Psoas muscle (tissue), 8 donors: Measurements from ENCODE around the gene CACNA2D1. TPM values are rescaled to one million over a fixed set of nuclear protein-coding genes. Genes with fewer than 3 reads are reported as not detected.
A peak's percentile ranks its signal among the peaks of the same experiment; 100 is the strongest.

ENCODE experiments used
- ATAC-seq, 4 donors: fragments of 200-7000 bp; cut with Tn5 transposase; one replicate each; pipeline ENCODE4 v1.9.1; 2020; ENCODE audit warnings: moderate library complexity in 3 of 4, mild to moderate bottlenecking in 2 of 4
- DNase-seq, 2 donors: peaks; one replicate each; pipeline ENCODE4 v3.0.0-alpha.2; 2020
- H3K27ac ChIP-seq: fragments of 200-600 bp; one replicate; pipeline ENCODE4 v1.8.0; 2022
- H3K27me3 ChIP-seq, 3 donors: fragments of 200-600 bp in 1 of 3; one replicate each; pipeline versions ENCODE4 v1.6.1 to v1.8.0; 2013 to 2022; ENCODE audit warnings: low read length in 2 of 3, mild to moderate bottlenecking in 2 of 3, moderate library complexity in 1 of 3; ENCODE audit not compliant: insufficient read depth in 3 of 3
- H3K36me3 ChIP-seq, 2 donors: fragments of 200-600 bp in 1 of 2; one replicate each; pipeline versions ENCODE4 v1.6.1 to v1.8.0; 2013 to 2022; ENCODE audit warnings: low read depth in 1 of 2, mild to moderate bottlenecking in 1 of 2, moderate library complexity in 1 of 2; ENCODE audit not compliant: insufficient read depth in 1 of 2
- H3K4me1 ChIP-seq: fragments of 200-600 bp; one replicate; pipeline ENCODE4 v1.8.0; 2022
- H3K4me3 ChIP-seq: fragments of 200-600 bp; one replicate; pipeline ENCODE4 v1.8.0; 2022; ENCODE audit warnings: mild to moderate bottlenecking
- H3K9me3 ChIP-seq: fragments of 200-600 bp; one replicate; pipeline ENCODE4 v1.8.0; 2022
- CTCF ChIP-seq: fragments of 200-600 bp; IDR thresholded peaks from one replicate; pipeline ENCODE4 v1.8.0; 2022; ENCODE audit warnings: antibody characterized with exemption
- WGBS, 3 donors: extraction: QIAGEN DNeasy Blood & Tissue Kit; methylation state at CpG; one replicate each; pipeline versions ENCODE4 v1.1.6 to v1.1.7; 2013; 5-methylcytosine and 5-hydroxymethylcytosine counted together
- intact Hi-C, 2 donors: fragments of 100-400 bp; cut with DNase I; formaldehyde crosslinking; loops; one replicate each; pipeline versions ENCODE4 v1.11.0 to v1.14.2; 2022
- polyA plus RNA-seq, 3 donors: library from polyadenylated mRNA; stranded (reverse); fragments of 200-250 nt; gene quantifications; one replicate each; pipeline ENCODE4 v1.2.3, GENCODE V29; 2013
- total RNA-seq, 4 donors: library from RNA; stranded (reverse); fragmentation: NEBNext Ultra II Directional in 2 of 4; extraction: Animal tissue kit (Norgen Biotek cat#: 25700) in 2 of 4; gene quantifications; one replicate each; pipeline versions ENCODE4 v1.2.1 to v1.2.4, GENCODE V29; 2021 to 2023
- donor health status: healthy with polysubstance abuse.
- donor health status: DM: no; HTN: no; CAD: no; lungs with moderate emphysema.
- donor health status: Bipolar disorder and iron deficiency.
- donor health status: healthy.
- donor health status: DM: yes; HTN: yes; CAD: no.
- donor health status: DM: no; HTN: no; CAD: no.
- donor health status: DM: no; HTN: no; CAD: no.
- donor health status: DM: yes; HTN: yes; CAD: no.

Gene CACNA2D1
- total and polyA plus RNA-seq, 7 donors, result 10.2 to 167 (median 97.5) TPM

- H3K4me3 ChIP-seq, result no peak overlapping the region
- 38 to 42% (median 39%) methylated on average over 7 of the region's 7 CpGs for WGBS, 3 donors
- intact Hi-C loops, result no loop called here
- ATAC-seq (peak in 3 of 4 donors; percentile 65 to 81 (median 65)), DNase-seq (no peak)
- H3K36me3 ChIP-seq, result no peaks in the 10 kb centered on the region
- H3K9me3 ChIP-seq, result no peaks in the 10 kb centered on the region
- H3K27me3 ChIP-seq, result no peaks in the 10 kb centered on the region
- H3K4me1 ChIP-seq, result peaks cover 32% of the 10 kb centered on the region
- peak overlapping the region; percentile 51 for H3K27ac ChIP-seq
- TF ChIP-seq CTCF, result no peak
Observed at GRCh38 chr7:82373926-82374635, 69.5 kb downstream of the CACNA2D1 start.

GRCh38 chr7:82364671-82365070, 78.9 kb downstream of the CACNA2D1 start:
- Histone ChIP-seq H3K27me3 (no peaks in the 10 kb centered on the region), H3K9me3 (no peaks in the 10 kb centered on the region), H3K27ac (no peak overlapping the region), H3K4me1 (peaks cover 61% of the 10 kb centered on the region), H3K4me3 (no peak overlapping the region), H3K36me3 (no peaks in the 10 kb centered on the region)
- no peak for DNase-seq
- no peak for TF ChIP-seq CTCF
- intact Hi-C loops, result no loop called here
- WGBS, 3 donors, result 91 to 96% (median 92%) methylated on average over 2 of the region's 2 CpGs
- no peak for ATAC-seq

GRCh38 chr7:82364048-82364447, 79.5 kb downstream of the CACNA2D1 start:
- H3K4me1 ChIP-seq, result peaks cover 61% of the 10 kb centered on the region
- intact Hi-C loops, result no loop called here

GRCh38 chr7:82362129-82362706, 81.4 kb downstream of the CACNA2D1 start:
- H3K4me1 ChIP-seq, result peaks cover 64% of the 10 kb centered on the region
- H3K4me3 ChIP-seq, result no peak overlapping the region
- intact Hi-C loops, result no loop called here
- ATAC-seq, result no peak
- H3K9me3 ChIP-seq, result no peaks in the 10 kb centered on the region
- H3K27ac ChIP-seq, result peak overlapping the region; percentile 4
- 77 to 81% (median 78%) methylated on average over 2 of the region's 2 CpGs for WGBS, 3 donors
- no peak for TF ChIP-seq CTCF
- H3K27me3 ChIP-seq, result no peaks in the 10 kb centered on the region
- no peak for DNase-seq
- H3K36me3 ChIP-seq, result no peaks in the 10 kb centered on the region

More at GRCh38 chr7:82364048-82364447, 79.5 kb downstream of the CACNA2D1 start:
- H3K36me3 ChIP-seq, result no peaks in the 10 kb centered on the region
- no peaks in the 10 kb centered on the region for H3K27me3 ChIP-seq
- no peaks in the 10 kb centered on the region for H3K9me3 ChIP-seq
- 82 to 88% (median 82%) methylated on average over 1 of the region's 1 CpG for WGBS, 3 donors
- no peak for TF ChIP-seq CTCF
- no peak for DNase-seq
- no peak overlapping the region for H3K4me3 ChIP-seq
- H3K27ac ChIP-seq, result no peak overlapping the region
- ATAC-seq, result peak in 1 of 4 donors; percentile 17
